LNCaP clone FGC (cell line): ENCODE measurements around the gene CREBRF.

ENCODE experiments used
- DNase-seq: peaks from one replicate; pipeline ENCODE4 v3.0.0-alpha.2; 2011; ENCODE audit warnings: low read depth
- H3K4me3 ChIP-seq: 2 replicates; pipeline ENCODE4 v1.5.1; 2011; ENCODE audit warnings: mild to moderate bottlenecking, low read depth, low read length, control low read depth
- TF ChIP-seq, protein P1 (sequence below): IDR thresholded peaks from 2 replicates; pipeline ENCODE4 v1.5.1; 2012; ENCODE audit warnings: mild to moderate bottlenecking; ENCODE audit not compliant: control insufficient read depth, insufficient read depth; ENCODE audit errors: extremely low read depth

CREBRF gene

DNA sequence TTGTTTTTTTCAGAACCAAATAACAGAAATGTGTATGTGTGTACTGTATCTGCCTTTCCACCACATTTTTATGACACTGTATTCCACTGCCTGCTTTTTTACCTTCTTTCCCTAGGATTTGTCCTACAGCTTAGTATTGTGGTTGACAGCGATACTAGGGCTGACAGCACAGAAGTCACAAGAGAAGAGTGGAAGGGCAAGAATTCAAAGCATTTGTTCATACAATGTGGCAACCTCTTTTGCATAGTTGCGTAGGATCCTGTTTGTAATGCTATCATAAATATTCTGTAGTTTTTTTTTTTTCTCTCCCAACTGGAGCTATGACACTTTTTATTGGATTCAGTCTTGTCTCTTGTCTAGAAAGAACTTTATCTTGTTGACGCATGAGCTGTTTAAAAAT, 82.6 kb downstream of the CREBRF start:
- TF ChIP-seq, protein P1, sequence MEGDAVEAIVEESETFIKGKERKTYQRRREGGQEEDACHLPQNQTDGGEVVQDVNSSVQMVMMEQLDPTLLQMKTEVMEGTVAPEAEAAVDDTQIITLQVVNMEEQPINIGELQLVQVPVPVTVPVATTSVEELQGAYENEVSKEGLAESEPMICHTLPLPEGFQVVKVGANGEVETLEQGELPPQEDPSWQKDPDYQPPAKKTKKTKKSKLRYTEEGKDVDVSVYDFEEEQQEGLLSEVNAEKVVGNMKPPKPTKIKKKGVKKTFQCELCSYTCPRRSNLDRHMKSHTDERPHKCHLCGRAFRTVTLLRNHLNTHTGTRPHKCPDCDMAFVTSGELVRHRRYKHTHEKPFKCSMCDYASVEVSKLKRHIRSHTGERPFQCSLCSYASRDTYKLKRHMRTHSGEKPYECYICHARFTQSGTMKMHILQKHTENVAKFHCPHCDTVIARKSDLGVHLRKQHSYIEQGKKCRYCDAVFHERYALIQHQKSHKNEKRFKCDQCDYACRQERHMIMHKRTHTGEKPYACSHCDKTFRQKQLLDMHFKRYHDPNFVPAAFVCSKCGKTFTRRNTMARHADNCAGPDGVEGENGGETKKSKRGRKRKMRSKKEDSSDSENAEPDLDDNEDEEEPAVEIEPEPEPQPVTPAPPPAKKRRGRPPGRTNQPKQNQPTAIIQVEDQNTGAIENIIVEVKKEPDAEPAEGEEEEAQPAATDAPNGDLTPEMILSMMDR: no peak
- no peak overlapping the region for H3K4me3 ChIP-seq
- no peak for DNase-seq

DNA sequence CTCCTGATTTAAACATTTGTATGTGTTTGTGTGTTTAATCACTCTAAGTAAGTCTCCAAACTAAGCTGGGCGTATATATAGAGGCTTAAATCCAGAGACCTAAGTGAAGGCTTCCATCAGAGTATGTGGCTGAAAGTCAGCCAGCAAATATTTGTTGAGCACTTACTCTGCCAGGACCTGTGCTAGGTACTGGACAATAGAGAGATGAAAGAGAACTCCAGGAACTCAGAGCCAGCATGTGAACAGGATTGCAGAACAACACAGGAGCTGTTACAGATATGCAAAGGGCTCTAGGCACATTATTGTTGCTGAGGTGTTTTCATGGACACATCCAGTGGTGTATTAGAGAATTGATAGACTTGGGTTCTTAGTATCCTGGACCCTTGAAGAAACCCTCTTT, 83.5 kb downstream of the CREBRF start:
- DNase-seq: peak; percentile 60
- TF ChIP-seq, protein P1: no peak
- no peak overlapping the region for H3K4me3 ChIP-seq

DNA sequence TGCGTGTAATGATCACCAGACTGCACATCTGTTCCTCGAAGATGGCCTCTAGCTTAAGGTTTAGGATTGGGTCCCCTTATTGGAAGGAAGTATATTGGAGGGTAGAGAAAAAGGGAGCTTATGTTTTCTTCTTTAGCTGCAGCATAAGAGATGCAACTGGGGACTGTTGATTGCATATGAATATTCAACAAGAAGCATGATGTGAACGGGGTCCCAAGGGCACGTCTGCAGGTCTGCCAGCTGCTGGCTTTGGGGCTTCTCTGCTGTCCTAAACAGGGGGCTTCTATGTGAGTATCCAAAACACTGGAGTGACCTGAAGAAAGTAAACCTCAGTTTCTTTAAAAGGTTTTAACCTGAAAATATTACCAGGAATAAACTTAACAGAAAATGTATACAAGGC, 84.6 kb downstream of the CREBRF start:
- TF ChIP-seq, protein P1: no peak
- H3K4me3 ChIP-seq: no peak overlapping the region
- no peak for DNase-seq

DNA sequence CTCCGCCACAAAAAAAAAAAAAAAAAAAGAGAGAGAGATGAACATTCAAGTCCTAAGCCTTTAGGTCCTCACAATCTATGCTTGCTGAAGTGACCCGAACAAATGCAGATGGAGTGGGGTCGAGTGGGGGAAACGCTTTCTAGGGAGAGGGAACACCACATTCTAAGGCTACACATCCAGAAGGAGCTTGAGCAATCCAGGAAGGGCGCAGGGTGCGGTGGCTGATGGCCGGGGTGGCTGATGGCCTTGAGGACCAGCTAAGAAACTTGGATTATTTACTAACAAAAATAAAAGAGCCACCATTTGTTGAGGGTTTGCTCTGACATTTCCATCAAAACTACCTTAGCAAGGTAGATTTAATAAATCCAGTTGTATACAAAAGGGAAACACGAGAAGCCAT, 87.4 kb downstream of the CREBRF start:
- TF ChIP-seq, protein P1: no peak
- H3K4me3 ChIP-seq: no peak overlapping the region
- DNase-seq: no peak

DNA sequence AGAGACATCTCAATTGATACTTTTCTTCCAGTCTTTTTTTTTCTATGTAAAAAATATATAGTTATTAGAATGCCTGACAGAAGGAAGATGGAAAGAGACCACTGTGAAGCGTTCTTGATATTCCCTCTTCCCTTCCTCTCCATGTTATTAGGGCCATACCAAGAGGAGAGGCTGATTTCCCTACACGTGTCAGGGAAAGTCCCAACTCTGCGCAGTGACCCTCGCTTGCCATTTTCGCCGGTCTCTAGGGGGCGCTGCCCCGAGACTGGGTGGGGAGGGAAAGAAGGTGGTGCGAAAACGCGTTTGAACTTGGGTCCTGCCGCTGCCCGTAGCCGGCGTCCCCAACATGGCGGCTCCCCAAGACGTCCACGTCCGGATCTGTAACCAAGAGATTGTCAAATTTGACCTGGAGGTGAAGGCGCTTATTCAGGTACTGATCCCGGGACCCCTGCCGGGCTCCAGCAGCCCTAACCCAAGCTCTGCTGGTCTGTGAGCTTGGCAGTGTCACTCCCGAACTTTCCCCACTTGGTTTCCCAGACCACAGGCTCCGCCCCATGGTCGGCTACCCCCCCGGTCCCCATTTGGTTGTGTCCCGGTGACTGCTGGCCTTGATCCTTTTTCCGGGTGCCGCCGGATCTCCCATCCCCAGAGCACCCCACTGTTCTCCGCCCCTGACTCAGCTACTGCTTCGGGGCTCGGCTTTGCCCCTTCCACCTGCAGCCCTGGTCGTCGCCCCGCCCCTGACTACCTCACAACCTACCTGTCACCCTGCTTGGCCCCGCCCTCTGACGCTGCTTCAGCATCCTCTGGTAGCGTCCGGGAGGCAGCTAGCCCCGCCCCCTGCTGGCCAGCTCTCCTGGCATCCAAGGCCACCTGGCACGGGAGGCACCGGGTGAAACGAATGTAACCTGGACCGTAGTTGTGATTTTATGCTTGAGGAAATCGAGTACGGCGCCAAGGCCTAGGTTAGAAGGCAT, 88.3 kb downstream of the CREBRF start, which contains the start of gene BNIP1:
BNIP1 (plus strand) TSS at position 332 of the 977 bp plus-strand sequence; CDS start at position 347, 15 bp downstream.
- TF ChIP-seq, protein P1: peak; percentile 99
- DNase-seq: peak; percentile 93

DNA sequence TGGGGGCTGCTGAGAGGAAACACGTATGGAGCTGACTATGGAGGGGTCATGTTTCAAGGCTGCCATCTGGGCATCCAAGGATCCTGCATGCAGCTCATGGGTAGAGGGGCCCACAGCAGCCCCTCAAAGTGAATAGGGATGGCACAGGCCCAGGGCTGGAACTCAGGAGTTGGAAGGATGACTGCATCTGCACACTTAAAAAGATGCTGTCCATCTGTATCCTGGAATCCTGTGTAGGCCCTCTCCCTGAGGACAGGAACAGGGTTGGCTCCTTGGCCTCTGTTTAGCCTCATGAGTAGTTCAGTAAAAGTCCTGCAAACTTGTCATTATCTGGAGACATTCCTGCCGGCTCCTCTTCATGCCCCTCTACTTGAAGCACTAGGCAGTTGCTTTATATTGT, 92.2 kb downstream of the CREBRF start:
- TF ChIP-seq, protein P1: no peak
- no peak overlapping the region for H3K4me3 ChIP-seq
- no peak for DNase-seq

More for the DNA sequence above, 88.3 kb downstream of the CREBRF start, which contains the start of gene BNIP1:
- peak within 1 kb of the TSS; percentile 84 for H3K4me3 ChIP-seq
